Measurements from ENCODE around the gene TCF23.

DNA sequence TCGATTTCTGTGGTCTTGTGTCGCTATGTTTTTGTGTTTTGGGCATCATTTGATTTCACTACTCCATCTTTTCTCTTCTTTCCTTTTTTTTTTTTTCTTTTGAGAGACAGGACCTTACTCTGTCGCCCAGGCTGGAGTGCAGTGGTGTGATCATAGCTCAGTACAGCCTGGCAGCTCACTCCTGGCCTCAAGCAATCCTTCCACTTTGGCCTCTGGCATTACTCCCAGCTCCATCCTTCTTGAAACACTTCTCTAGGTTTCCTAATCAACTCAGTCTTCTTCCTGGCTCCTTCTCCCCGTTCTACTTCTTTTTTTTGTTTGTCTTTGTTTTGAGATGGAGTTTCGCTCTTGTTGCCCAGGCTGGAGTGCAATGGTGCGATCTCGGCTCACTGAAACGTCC, 26.5 kb downstream of the TCF23 start:
- no peak for TF ChIP-seq CTCF (IDR thresholded peaks at IDR 0.05)
- no peak for TF ChIP-seq POLR2A (IDR thresholded peaks at IDR 0.05)
